A549 (cell line): ENCODE measurements around the gene ATP6V0A1. TPM values are rescaled to one million over a fixed set of nuclear protein-coding genes. Genes with fewer than 3 reads are reported as not detected.
A peak's percentile ranks its signal among the peaks of the same experiment; 100 is the strongest.

ENCODE experiments used
- ATAC-seq, 2 experiments: fragments of 200-7000 bp in 1 of 2; fragments of >200 bp in 1 of 2; cut with Nextera tagmentation in 1 of 2; cut with Tn5 transposase in 1 of 2; 3 replicates each; pipeline versions ENCODE4 v1.8.0 to v1.9.1; 2018 to 2020; ENCODE audit warnings: mild to moderate bottlenecking in 1 of 2, moderate library complexity in 1 of 2
- CTCF ChIA-PET: fragments of 300-600 bp; sonication (Branson Sonifier 250); formaldehyde crosslinking; extraction: SDS; loops from one replicate; lab custom pipeline; 2021; ENCODE audit warnings: antibody characterized with exemption, inconsistent platforms; lab: Yijun Ruan, JAX
- POLR2A ChIA-PET: fragments of 350-600 bp; formaldehyde crosslinking; extraction: SDS; loops from one replicate; lab custom pipeline; 2021; ENCODE audit warnings: antibody characterized with exemption, inconsistent platforms; lab: Yijun Ruan, JAX
- DNase-seq, 2 experiments: peaks; one replicate each; pipeline versions ENCODE4 v3.0.0 to v3.0.0-alpha.2; 2011 to 2016; ENCODE audit warnings: low read depth in 1 of 2, low spot score in 1 of 2
- FAIRE-seq: peaks from 2 replicates; lab custom pipeline; 2011; peaks lifted over from hg19 to GRCh38; lab: Jason Lieb, UNC
- H3K27ac ChIP-seq, 2 experiments: fragments of >200 bp; sonication (Bioruptor Twin); formaldehyde crosslinking; 3 replicates each; pipeline ENCODE4 v1.5.1; 2016 to 2017
- H3K4me1 ChIP-seq: fragments of >200 bp; sonication (Bioruptor Twin); formaldehyde crosslinking; 3 replicates; pipeline ENCODE4 v1.6.1; 2016
- H3K4me2 ChIP-seq: fragments of >200 bp; sonication (Bioruptor Twin); formaldehyde crosslinking; 3 replicates; pipeline ENCODE4 v1.6.1; 2016
- H3K4me3 ChIP-seq: fragments of >200 bp; sonication (Bioruptor Twin); formaldehyde crosslinking; 3 replicates; pipeline ENCODE4 v1.5.1; 2016
- H3K9me3 ChIP-seq: fragments of >200 bp; sonication (Bioruptor Twin); formaldehyde crosslinking; 3 replicates; pipeline ENCODE4 v1.6.1; 2016
- CBX8 ChIP-seq: fragments of 200-600 bp; sonication (generic); IDR thresholded peaks from 2 replicates; pipeline ENCODE4 v1.6.1; 2016
- CEBPB ChIP-seq, 2 experiments: fragments of >200 bp in 1 of 2; sonication (Bioruptor Twin) in 1 of 2; formaldehyde crosslinking in 1 of 2; IDR thresholded peaks; 2 replicates each; pipeline ENCODE4 v1.6.1; 2012 to 2016
- CHD2 ChIP-seq: fragments of 150-350 bp; IDR thresholded peaks from 2 replicates; pipeline ENCODE4 v1.6.1; 2014; ENCODE audit warnings: low read length; ENCODE audit not compliant: partially characterized antibody
- CHD4 ChIP-seq: fragments of 200-600 bp; sonication (generic); IDR thresholded peaks from 2 replicates; pipeline ENCODE4 v1.6.1; 2016; ENCODE audit warnings: antibody characterized with exemption, mild to moderate bottlenecking, borderline replicate concordance
- EHF ChIP-seq: fragments of 250-450 bp; sonication (Bioruptor Pico); IDR thresholded peaks from 2 replicates; pipeline ENCODE4 v1.5.0; 2020; ENCODE audit warnings: mild to moderate bottlenecking
- EHMT2 ChIP-seq: fragments of 200-600 bp; sonication (generic); IDR thresholded peaks from 2 replicates; pipeline ENCODE4 v1.6.1; 2016; ENCODE audit warnings: antibody characterized with exemption, low read depth, mild to moderate bottlenecking, moderate library complexity
- EP300 ChIP-seq, 2 experiments: fragments of >200 bp; sonication (Bioruptor Twin); formaldehyde crosslinking; IDR thresholded peaks; 2 replicates in 1 of 2; 3 replicates in 1 of 2; pipeline ENCODE4 v1.6.1; 2016 to 2017
- ESRRA ChIP-seq: fragments of 150-350 bp; IDR thresholded peaks from 2 replicates; pipeline ENCODE4 v1.6.1; 2014; ENCODE audit warnings: mild to moderate bottlenecking, low read length, borderline replicate concordance
- FOSB ChIP-seq: fragments of 250-450 bp; sonication (Bioruptor Pico); IDR thresholded peaks from 2 replicates; pipeline ENCODE4 v1.5.0; 2020; ENCODE audit warnings: mild to moderate bottlenecking, moderate library complexity
- GATA3 ChIP-seq: IDR thresholded peaks from 2 replicates; pipeline ENCODE4 v1.6.1; 2012; ENCODE audit warnings: borderline replicate concordance
- HDAC2 ChIP-seq: fragments of 200-600 bp; sonication (generic); IDR thresholded peaks from 2 replicates; pipeline ENCODE4 v1.6.1; 2016
- HEYL ChIP-seq: fragments of 250-450 bp; sonication (Bioruptor Pico); IDR thresholded peaks from 2 replicates; pipeline ENCODE4 v1.8.0; 2021; ENCODE audit warnings: mild to moderate bottlenecking, moderate library complexity
- KDM1A ChIP-seq: fragments of 200-600 bp; sonication (generic); IDR thresholded peaks from 2 replicates; pipeline ENCODE4 v1.6.1; 2016; ENCODE audit warnings: low read depth, mild to moderate bottlenecking
- MAFK ChIP-seq: fragments of 450-650 bp; IDR thresholded peaks from 2 replicates; pipeline ENCODE4 v1.6.1; 2014; ENCODE audit not compliant: partially characterized antibody
- NFE2L2 ChIP-seq: fragments of 150-350 bp; conservative IDR thresholded peaks from 2 replicates; pipeline ENCODE4 v1.6.1; 2014; ENCODE audit warnings: low read length
- NPAS2 ChIP-seq: fragments of 250-450 bp; sonication (Bioruptor Pico); IDR thresholded peaks from 2 replicates; pipeline ENCODE4 v1.8.0; 2022; ENCODE audit warnings: mild to moderate bottlenecking, moderate library complexity, borderline replicate concordance
- PHF8 ChIP-seq: fragments of 200-600 bp; sonication (generic); IDR thresholded peaks from 2 replicates; pipeline ENCODE4 v1.6.1; 2016; ENCODE audit warnings: low read depth, mild to moderate bottlenecking, antibody characterized with exemption, moderate library complexity, borderline replicate concordance
- RAD21 ChIP-seq, 2 experiments: fragments of >200 bp in 1 of 2; sonication (Bioruptor Twin) in 1 of 2; formaldehyde crosslinking in 1 of 2; IDR thresholded peaks in 1 of 2; conservative IDR thresholded peaks in 1 of 2; 2 replicates in 1 of 2; 3 replicates in 1 of 2; pipeline ENCODE4 v1.6.1; 2012 to 2018; ENCODE audit warnings: inconsistent platforms in 1 of 2
- RARB ChIP-seq: fragments of 250-450 bp; sonication (Bioruptor Pico); IDR thresholded peaks from 2 replicates; pipeline ENCODE4 v1.8.0; 2021; ENCODE audit warnings: mild to moderate bottlenecking, moderate library complexity
- RNF2 ChIP-seq: fragments of 200-600 bp; sonication (generic); IDR thresholded peaks from 2 replicates; pipeline ENCODE4 v1.6.1; 2016; ENCODE audit warnings: low read depth, mild to moderate bottlenecking, antibody characterized with exemption, moderate library complexity, borderline replicate concordance
- SMC3 ChIP-seq: fragments of >200 bp; sonication (Bioruptor Twin); formaldehyde crosslinking; IDR thresholded peaks from 3 replicates; pipeline ENCODE4 v1.6.1; 2018; ENCODE audit warnings: inconsistent platforms
- SREBF2 ChIP-seq: fragments of 450-650 bp; IDR thresholded peaks from 2 replicates; pipeline ENCODE4 v1.6.1; 2014; ENCODE audit warnings: mild to moderate bottlenecking, moderate library complexity
- TFCP2L1 ChIP-seq: fragments of 250-450 bp; sonication (Bioruptor Pico); IDR thresholded peaks from 2 replicates; pipeline ENCODE4 v1.5.0; 2021; ENCODE audit warnings: mild to moderate bottlenecking
- ZFP36 ChIP-seq: fragments of 450-650 bp; IDR thresholded peaks from 2 replicates; pipeline ENCODE4 v1.6.1; 2014; ENCODE audit warnings: borderline replicate concordance; ENCODE audit not compliant: partially characterized antibody
- ZNF302 ChIP-seq: fragments of 250-450 bp; sonication (Bioruptor Pico); IDR thresholded peaks from 2 replicates; pipeline ENCODE4 v1.9.0; 2021; ENCODE audit warnings: inconsistent platforms, mild to moderate bottlenecking, moderate library complexity
- ZSCAN20 ChIP-seq: fragments of 250-450 bp; sonication (Bioruptor Pico); IDR thresholded peaks from 2 replicates; pipeline ENCODE4 v1.8.0; 2022; ENCODE audit warnings: mild to moderate bottlenecking, moderate library complexity
- WGBS: methylation state at CpG from one replicate; pipeline ENCODE4 v1.1.6; 2017; ENCODE audit errors: missing lambda C conversion rate; 5-methylcytosine and 5-hydroxymethylcytosine counted together
- polyA plus RNA-seq, 4 experiments: library from polyadenylated mRNA; depleted of rRNA in 3 of 4; stranded (reverse); fragments of >200 nt; fragmentation: RNase III in 1 of 4; extraction: RNeasy Plus Mini Kit Qiagen cat#74134 plus additional on column Dnase treatment in 1 of 4; gene quantifications; 2 replicates in 3 of 4; 3 replicates in 1 of 4; pipeline ENCODE4 v1.2.3, GENCODE V29; 2011 to 2017
- TF ChIP-seq, protein P1 (sequence below): fragments of 450-650 bp; IDR thresholded peaks from 2 replicates; pipeline ENCODE4 v1.6.1; 2014; ENCODE audit warnings: antibody characterized with exemption
- TF ChIP-seq, protein P2 (sequence below): IDR thresholded peaks from 2 replicates; pipeline ENCODE4 v1.6.1; 2012
- TF ChIP-seq, protein P3 (sequence below): fragments of 200-600 bp; sonication (generic); IDR thresholded peaks from 2 replicates; pipeline ENCODE4 v1.6.1; 2016; ENCODE audit warnings: antibody characterized with exemption, mild to moderate bottlenecking, moderate library complexity
- TF ChIP-seq, protein P4 (sequence below): fragments of >200 bp; sonication (Bioruptor Twin); formaldehyde crosslinking; IDR thresholded peaks from 3 replicates; pipeline ENCODE4 v1.6.1; 2016
- TF ChIP-seq, protein P5 (sequence below): fragments of >200 bp; sonication (Bioruptor Twin); formaldehyde crosslinking; IDR thresholded peaks from 2 replicates; pipeline ENCODE4 v1.6.1; 2016
- TF ChIP-seq, protein P6 (sequence below): fragments of 150-350 bp; IDR thresholded peaks from 2 replicates; pipeline ENCODE4 v1.6.1; 2014; ENCODE audit warnings: low read depth, mild to moderate bottlenecking, low read length

ATP6V0A1 gene
- polyA plus RNA-seq, 2 of the 4 experiments (the other 2 are of a cell fraction) = 27.3 to 33.7 TPM

DNA sequence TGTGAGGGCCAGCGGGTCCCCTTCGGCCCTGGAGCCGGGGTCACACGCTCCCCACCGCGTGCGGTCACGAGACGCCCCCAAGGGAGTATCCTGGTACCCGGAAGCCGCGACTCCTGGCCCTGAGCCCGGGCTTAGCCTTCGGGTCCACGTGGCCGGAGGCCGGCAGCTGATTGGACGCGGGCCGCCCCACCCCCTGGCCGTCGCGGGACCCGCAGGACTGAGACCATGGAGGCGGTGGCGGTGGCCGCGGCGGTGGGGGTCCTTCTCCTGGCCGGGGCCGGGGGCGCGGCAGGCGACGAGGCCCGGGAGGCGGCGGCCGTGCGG lies 77.3 kb downstream of the ATP6V0A1 start, which contains the start of gene NAGLU (continued):
- TF ChIP-seq ZSCAN20 (CRISPR knock-in tag) (no peak), GATA3 (peak; percentile 41; the same call in 1 of the 2 replicates), HEYL (CRISPR knock-in tag) (no peak), SREBF2 (no peak), EHF (CRISPR knock-in tag) (no peak), CBX8 (no peak), EHMT2 (no peak), CHD4 (no peak), NFE2L2 (no peak)
- TF ChIP-seq, protein P1, sequence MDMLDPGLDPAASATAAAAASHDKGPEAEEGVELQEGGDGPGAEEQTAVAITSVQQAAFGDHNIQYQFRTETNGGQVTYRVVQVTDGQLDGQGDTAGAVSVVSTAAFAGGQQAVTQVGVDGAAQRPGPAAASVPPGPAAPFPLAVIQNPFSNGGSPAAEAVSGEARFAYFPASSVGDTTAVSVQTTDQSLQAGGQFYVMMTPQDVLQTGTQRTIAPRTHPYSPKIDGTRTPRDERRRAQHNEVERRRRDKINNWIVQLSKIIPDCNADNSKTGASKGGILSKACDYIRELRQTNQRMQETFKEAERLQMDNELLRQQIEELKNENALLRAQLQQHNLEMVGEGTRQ = peak; percentile 97
- TF ChIP-seq, protein P2, sequence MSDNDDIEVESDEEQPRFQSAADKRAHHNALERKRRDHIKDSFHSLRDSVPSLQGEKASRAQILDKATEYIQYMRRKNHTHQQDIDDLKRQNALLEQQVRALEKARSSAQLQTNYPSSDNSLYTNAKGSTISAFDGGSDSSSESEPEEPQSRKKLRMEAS = peak; percentile 87
- TF ChIP-seq, protein P3, sequence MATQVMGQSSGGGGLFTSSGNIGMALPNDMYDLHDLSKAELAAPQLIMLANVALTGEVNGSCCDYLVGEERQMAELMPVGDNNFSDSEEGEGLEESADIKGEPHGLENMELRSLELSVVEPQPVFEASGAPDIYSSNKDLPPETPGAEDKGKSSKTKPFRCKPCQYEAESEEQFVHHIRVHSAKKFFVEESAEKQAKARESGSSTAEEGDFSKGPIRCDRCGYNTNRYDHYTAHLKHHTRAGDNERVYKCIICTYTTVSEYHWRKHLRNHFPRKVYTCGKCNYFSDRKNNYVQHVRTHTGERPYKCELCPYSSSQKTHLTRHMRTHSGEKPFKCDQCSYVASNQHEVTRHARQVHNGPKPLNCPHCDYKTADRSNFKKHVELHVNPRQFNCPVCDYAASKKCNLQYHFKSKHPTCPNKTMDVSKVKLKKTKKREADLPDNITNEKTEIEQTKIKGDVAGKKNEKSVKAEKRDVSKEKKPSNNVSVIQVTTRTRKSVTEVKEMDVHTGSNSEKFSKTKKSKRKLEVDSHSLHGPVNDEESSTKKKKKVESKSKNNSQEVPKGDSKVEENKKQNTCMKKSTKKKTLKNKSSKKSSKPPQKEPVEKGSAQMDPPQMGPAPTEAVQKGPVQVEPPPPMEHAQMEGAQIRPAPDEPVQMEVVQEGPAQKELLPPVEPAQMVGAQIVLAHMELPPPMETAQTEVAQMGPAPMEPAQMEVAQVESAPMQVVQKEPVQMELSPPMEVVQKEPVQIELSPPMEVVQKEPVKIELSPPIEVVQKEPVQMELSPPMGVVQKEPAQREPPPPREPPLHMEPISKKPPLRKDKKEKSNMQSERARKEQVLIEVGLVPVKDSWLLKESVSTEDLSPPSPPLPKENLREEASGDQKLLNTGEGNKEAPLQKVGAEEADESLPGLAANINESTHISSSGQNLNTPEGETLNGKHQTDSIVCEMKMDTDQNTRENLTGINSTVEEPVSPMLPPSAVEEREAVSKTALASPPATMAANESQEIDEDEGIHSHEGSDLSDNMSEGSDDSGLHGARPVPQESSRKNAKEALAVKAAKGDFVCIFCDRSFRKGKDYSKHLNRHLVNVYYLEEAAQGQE = no peak

DNA sequence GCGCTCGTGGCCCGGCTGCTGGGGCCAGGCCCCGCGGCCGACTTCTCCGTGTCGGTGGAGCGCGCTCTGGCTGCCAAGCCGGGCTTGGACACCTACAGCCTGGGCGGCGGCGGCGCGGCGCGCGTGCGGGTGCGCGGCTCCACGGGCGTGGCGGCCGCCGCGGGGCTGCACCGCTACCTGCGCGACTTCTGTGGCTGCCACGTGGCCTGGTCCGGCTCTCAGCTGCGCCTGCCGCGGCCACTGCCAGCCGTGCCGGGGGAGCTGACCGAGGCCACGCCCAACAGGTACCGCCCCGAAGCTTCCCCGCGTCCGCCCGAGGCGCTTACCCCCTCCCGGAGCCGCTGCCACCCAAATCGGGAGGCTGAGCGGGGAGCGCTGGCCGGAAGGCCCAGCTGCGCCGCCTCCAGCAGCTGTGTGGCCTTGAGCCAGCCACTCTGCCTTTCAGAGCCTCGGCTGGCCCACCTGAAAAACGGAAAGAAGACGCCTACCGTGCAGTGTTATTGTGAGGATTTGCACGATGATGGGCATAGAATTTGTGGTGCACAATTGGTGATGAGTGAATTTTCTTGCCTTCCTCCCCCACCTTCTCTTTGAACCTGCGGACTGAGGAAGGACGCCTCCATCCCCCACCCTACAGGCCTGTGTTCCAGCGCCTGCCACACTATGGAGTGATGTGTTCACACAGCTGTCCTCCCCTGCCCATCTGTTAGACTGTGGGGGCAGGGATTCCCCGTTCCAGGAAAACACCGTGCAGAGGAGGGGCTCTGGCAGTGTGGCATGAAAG lies 77.9 kb downstream of the ATP6V0A1 start:
- ATAC-seq = peak; percentile 73 to 79
- WGBS = 3% methylated on average over 24 of the region's 65 CpGs
- CTCF ChIA-PET = interaction anchor here (0.6 to 6.8 kb wide), 13 partner anchors 10 to 516 kb away, joined by 3 to 42 read pairs (median 4); partner anchors contain the start of genes HSD17B1 and NKIRAS2
- DNase-seq = peak; percentile 81 to 95
- peaks cover 31% of the 10 kb centered on the region for H3K4me1 ChIP-seq
- H3K4me2 ChIP-seq = peak overlapping the region; percentile 74
- H3K9me3 ChIP-seq = no peaks in the 10 kb centered on the region
- H3K27ac ChIP-seq = peak overlapping the region; percentile 93 to 97
- POLR2A ChIA-PET = interaction anchor here (0.5 to 2.1 kb wide), 18 partner anchors 9 to 462 kb away, joined by 3 to 22 read pairs (median 6); partner anchors contain the start of genes CAVIN1, PLEKHH3, PSMC3IP and RETREG3
- FAIRE-seq = no peak
- peak overlapping the region; percentile 82 for H3K4me3 ChIP-seq
- no peak for TF ChIP-seq PHF8
- 0 out of 2 replicates have a peak, but pooled peaks have one; percentile 7 for TF ChIP-seq TFCP2L1 (CRISPR knock-in tag)
- no peak for TF ChIP-seq CHD4
- TF ChIP-seq FOSB (CRISPR knock-in tag) = no peak
- peak; percentile 26 for TF ChIP-seq CHD2
- no peak; a peak in 1 of 5 replicates for TF ChIP-seq EP300 (IDR thresholded peaks at IDR 0.05)
- TF ChIP-seq, protein P4, sequence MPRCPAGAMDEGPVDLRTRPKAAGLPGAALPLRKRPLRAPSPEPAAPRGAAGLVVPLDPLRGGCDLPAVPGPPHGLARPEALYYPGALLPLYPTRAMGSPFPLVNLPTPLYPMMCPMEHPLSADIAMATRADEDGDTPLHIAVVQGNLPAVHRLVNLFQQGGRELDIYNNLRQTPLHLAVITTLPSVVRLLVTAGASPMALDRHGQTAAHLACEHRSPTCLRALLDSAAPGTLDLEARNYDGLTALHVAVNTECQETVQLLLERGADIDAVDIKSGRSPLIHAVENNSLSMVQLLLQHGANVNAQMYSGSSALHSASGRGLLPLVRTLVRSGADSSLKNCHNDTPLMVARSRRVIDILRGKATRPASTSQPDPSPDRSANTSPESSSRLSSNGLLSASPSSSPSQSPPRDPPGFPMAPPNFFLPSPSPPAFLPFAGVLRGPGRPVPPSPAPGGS = peak; percentile 95
- peak; percentile 46; the same call in 1 of the 2 replicates for TF ChIP-seq NPAS2 (CRISPR knock-in tag)
- no peak for TF ChIP-seq RNF2
- TF ChIP-seq KDM1A = no peak
- TF ChIP-seq RAD21 (conservative IDR thresholded peaks at IDR 0.05 in 1 of 2, IDR thresholded peaks at IDR 0.05 in 1 of 2) = no peak
- TF ChIP-seq HEYL (CRISPR knock-in tag) = no peak
- no peak for TF ChIP-seq ZFP36
- TF ChIP-seq, protein P5, sequence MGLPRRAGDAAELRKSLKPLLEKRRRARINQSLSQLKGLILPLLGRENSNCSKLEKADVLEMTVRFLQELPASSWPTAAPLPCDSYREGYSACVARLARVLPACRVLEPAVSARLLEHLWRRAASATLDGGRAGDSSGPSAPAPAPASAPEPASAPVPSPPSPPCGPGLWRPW = no peak
- no peak for TF ChIP-seq ZNF302 (CRISPR knock-in tag)
- no peak for TF ChIP-seq HDAC2
- TF ChIP-seq RARB (CRISPR knock-in tag) = no peak
- TF ChIP-seq SMC3 = no peak
- TF ChIP-seq MAFK = no peak
- TF ChIP-seq, protein P6, sequence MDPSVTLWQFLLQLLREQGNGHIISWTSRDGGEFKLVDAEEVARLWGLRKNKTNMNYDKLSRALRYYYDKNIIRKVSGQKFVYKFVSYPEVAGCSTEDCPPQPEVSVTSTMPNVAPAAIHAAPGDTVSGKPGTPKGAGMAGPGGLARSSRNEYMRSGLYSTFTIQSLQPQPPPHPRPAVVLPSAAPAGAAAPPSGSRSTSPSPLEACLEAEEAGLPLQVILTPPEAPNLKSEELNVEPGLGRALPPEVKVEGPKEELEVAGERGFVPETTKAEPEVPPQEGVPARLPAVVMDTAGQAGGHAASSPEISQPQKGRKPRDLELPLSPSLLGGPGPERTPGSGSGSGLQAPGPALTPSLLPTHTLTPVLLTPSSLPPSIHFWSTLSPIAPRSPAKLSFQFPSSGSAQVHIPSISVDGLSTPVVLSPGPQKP = no peak
- TF ChIP-seq ESRRA = no peak
- TF ChIP-seq CEBPB (IDR thresholded peaks at IDR 0.05) = no peak
